ENCODE measurements around the gene EMID1.
"Not testable (repeated sequence)": the region's sequence is repeated elsewhere in the genome, so short reads cannot be mapped to it uniquely, and the experiment has no call there.

EMID1 gene

DNA sequence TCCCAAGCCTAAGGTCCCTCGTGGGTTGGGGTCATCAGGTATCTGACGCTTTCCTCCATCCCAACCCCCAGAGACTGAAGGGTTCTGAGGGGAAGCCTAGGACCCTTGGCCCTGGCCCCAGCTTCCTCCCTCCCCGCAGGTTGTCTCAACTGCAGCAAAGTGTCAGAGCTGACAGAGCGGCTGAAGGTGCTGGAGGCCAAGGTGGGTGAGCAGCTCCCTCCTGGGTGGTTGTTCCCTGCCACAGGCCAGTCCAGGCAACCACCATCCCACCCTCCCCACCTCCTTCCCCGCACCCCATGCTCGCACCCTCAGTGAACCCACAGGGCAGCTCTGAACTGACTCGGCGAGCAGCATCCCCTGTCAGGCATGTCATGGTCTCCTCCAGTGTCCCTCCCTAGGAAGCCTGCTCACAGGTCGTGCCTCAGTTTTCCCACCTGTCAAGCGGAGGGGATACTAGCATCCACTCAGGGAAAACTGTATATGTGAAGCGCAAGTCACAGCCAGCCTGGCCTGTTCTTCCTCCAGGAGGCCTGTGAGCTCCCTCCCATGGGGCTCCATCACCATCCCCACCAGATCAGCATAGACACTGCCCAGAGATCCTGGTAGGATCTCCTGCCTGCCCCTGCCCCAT lies 20.8 kb downstream of the EMID1 start:
- DNase-seq (ENCODE audit: low spot score) = no peak
- TF ChIP-seq, protein P1, sequence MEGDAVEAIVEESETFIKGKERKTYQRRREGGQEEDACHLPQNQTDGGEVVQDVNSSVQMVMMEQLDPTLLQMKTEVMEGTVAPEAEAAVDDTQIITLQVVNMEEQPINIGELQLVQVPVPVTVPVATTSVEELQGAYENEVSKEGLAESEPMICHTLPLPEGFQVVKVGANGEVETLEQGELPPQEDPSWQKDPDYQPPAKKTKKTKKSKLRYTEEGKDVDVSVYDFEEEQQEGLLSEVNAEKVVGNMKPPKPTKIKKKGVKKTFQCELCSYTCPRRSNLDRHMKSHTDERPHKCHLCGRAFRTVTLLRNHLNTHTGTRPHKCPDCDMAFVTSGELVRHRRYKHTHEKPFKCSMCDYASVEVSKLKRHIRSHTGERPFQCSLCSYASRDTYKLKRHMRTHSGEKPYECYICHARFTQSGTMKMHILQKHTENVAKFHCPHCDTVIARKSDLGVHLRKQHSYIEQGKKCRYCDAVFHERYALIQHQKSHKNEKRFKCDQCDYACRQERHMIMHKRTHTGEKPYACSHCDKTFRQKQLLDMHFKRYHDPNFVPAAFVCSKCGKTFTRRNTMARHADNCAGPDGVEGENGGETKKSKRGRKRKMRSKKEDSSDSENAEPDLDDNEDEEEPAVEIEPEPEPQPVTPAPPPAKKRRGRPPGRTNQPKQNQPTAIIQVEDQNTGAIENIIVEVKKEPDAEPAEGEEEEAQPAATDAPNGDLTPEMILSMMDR (IDR thresholded peaks at IDR 0.05; ENCODE audit: extremely low read depth, insufficient read depth, missing control alignments) = no peak

DNA sequence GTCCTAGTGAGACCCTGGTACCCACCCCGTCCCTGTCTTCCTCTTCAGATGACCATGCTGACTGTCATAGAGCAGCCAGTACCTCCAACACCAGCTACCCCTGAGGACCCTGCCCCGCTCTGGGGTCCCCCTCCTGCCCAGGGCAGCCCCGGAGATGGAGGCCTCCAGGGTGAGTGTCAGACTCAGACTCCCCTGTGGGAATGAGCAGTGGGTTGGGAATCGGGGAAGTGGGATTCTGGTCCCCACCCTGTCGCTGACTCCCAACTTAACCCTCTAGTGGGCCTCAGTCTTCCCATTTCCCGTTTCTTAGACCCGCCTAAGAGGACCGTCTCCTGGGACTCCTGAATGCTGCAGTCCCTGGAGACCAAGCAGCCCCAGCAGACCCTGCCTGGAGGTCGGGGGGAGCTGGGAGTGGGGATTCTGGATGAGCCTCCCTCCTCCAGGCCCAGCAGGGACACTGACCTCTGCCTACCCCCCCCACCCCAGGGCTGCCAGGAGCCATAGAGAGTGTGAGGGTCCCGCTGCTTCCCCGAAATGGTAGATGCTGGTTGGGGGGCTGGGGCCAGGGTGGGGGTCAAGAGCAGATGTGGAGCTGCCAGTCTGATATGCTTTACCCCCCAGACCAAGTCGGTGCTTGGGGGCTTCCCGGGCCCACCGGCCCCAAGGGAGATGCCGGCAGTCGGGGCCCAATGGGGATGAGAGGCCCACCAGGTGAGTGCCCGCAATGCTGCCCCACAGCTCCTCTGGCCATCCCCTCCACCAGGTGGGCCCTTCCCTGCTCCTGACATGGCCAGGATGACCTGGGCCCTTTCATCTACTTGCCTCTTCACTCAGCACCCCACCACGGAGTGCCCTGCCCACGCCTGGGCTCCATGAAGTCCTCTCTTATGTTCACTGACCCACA lies 25.5 kb downstream of the EMID1 start:
- no peak for DNase-seq (ENCODE audit: low spot score)
- in situ Hi-C loops (cut with MboI; ENCODE audit: low pct_unique_long_range_greater_than_20kb, low sequenced_read_pairs, unreplicated experiment) = loop anchor here (25.0 kb wide), 1 partner anchor 194 kb away; no protein-coding TSS in a partner anchor
- TF ChIP-seq, protein P1 (IDR thresholded peaks at IDR 0.05; ENCODE audit: extremely low read depth, insufficient read depth, missing control alignments) = no peak

More for the DNA sequence above, 20.8 kb downstream of the EMID1 start:
- in situ Hi-C loops (cut with MboI; ENCODE audit: low pct_unique_long_range_greater_than_20kb, low sequenced_read_pairs, unreplicated experiment) = loop anchor here (25.0 kb wide), 1 partner anchor 189 kb away; no protein-coding TSS in a partner anchor

DNA sequence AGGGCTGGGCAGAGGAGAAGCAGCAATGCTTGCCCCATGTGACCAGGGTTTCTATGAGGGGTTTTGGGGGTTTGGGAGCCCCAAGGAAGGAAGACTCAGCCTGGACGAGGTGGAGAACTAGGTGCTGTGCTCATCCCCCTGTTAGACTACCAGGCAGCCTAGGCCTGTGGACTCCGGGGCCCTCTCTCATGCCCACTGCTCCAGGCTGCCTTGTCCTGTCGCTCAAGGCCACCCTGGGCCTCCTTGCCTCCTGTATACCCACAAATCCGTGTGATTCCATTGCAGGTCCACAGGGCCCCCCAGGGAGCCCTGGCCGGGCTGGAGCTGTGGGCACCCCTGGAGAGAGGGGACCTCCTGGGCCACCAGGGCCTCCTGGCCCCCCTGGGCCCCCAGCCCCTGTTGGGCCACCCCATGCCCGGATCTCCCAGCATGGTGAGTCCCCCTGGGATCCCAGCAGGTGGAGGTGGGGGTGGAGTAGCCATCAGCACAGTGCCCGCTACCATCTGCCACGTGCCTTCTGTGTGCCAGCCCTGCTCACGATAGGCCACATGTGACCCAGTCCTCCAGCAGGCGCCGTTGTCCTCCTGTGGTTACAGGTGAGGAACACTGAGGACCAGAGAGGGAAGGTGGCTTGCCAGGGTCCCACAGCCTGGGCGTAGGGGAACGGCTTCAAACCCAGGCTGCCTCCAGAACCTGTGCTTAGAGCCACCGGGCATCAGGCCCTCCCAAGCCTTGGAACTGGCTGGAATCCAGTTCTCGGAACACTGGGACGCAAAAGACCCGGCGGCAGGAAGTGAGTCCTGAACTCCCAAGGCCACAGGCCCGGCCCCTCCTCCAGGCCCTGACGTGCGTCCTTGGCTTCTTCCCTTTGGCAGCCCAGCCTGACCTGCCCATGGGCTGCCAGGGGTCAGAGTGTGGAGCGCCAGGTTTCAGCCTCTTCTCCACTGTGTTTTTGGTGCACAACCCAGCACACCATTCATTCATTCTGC lies 26.6 kb downstream of the EMID1 start:
- DNase-seq (ENCODE audit: low spot score) = no peak
- in situ Hi-C loops (cut with MboI; ENCODE audit: low pct_unique_long_range_greater_than_20kb, low sequenced_read_pairs, unreplicated experiment) = loop anchor here (25.0 kb wide), 1 partner anchor 195 kb away; no protein-coding TSS in a partner anchor
- TF ChIP-seq, protein P1 (IDR thresholded peaks at IDR 0.05; ENCODE audit: extremely low read depth, insufficient read depth, missing control alignments) = no peak

DNA sequence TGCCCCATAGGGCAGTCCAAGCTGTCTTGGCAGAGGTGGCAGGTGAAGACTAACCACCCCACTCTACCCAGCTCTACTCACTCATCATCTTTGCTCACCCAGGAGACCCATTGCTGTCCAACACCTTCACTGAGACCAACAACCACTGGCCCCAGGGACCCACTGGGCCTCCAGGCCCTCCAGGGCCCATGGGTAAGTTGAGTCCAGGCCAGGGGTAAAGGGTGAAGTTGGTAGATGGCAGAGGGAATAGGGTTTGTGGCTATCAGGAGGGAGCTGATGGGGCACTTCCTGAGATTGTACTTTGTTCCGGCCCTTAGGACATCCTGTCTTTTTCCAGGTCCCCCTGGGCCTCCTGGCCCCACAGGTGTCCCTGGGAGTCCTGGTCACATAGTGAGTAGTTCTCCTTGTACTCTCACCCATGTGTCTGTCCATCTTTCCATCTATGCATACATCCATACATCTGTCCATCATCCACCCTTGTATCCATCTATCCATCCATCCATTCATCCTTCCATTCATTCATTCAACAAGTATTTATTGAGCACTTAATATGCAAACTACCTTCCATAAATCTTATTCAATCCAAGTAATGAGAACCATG lies 27.7 kb downstream of the EMID1 start:
- TF ChIP-seq, protein P1 (IDR thresholded peaks at IDR 0.05; ENCODE audit: extremely low read depth, insufficient read depth, missing control alignments) = no peak
- no peak for DNase-seq (ENCODE audit: low spot score)
- in situ Hi-C loops (cut with MboI; ENCODE audit: low pct_unique_long_range_greater_than_20kb, low sequenced_read_pairs, unreplicated experiment) = loop anchor here (25.0 kb wide), 1 partner anchor 196 kb away; no protein-coding TSS in a partner anchor

DNA sequence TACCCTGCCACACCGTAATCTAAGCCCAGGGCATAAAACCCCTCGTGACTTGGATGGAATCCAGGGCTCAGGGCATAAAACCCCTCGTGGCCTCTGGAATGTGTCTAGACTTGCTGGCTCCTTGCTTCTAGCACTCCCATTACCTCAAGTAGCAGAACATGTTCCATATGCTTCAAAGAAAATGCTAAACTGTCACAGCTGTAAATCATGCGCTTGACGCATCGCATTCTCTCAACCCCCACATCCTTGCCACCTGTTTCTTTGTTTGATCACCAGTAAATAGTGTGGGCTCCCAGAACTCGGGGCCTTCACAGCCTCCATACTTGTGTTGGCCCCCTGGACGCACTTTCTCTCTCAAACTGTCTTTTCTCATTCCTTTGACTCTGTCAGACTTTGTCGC lies 34.8 kb downstream of the EMID1 start:
- in situ Hi-C loops (cut with MboI; ENCODE audit: low pct_unique_long_range_greater_than_20kb, low sequenced_read_pairs, unreplicated experiment) = loop anchor here (25.0 kb wide), 1 partner anchor 203 kb away; no protein-coding TSS in a partner anchor
- not testable (repeated sequence) for DNase-seq (ENCODE audit: low spot score)

DNA sequence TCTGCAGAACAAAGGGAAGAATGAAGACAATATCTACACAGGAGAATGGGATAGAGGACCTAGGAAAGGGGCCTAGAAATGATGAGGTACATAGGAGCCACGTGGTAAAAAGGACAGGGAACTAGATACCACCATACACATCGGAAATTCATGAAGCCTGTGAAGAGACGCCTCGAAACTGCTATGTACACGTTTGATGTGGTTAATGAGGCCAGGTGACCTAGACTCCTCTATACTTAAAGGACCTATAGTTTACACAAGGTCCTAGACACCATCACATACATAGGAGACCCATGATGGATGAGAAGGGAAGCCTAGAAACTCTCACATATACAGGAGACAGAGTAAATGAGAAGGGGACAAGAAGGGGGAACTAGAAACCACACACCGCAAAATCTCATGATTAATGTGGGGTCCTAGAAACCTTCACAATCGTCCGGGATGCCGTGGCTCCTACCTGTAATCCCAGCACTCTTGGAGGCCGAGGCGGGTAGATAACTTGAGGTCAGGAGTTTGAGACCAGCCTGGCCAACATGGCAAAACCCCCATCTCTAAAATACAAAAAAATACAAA lies 38.3 kb downstream of the EMID1 start:
- TF ChIP-seq, protein P1 (IDR thresholded peaks at IDR 0.05; ENCODE audit: extremely low read depth, insufficient read depth, missing control alignments) = no peak
- in situ Hi-C loops (cut with MboI; ENCODE audit: low pct_unique_long_range_greater_than_20kb, low sequenced_read_pairs, unreplicated experiment) = loop anchor here (25.0 kb wide), 1 partner anchor 207 kb away; no protein-coding TSS in a partner anchor
- DNase-seq (ENCODE audit: low spot score) = no peak
